Measurements from ENCODE around the gene KCNQ2. TPM values are rescaled to one million over a fixed set of nuclear protein-coding genes. Genes with fewer than 3 reads are reported as not detected.

Gene KCNQ2
- total RNA-seq, 2 donors from 2014 or later: 1.8 to 3.0 TPM

GRCh38 chr20:63371291-63371865 lies 101.1 kb downstream of the KCNQ2 start:
- TF ChIP-seq POLR2A (IDR thresholded peaks at IDR 0.05) (no peak), CTCF (IDR thresholded peaks at IDR 0.05) (no peak)
- Histone ChIP-seq H3K36me3 (replicated peaks in 1 of 2; ENCODE audit: insufficient read depth in 1 of 2, low read depth in 2 of 2) (no peaks in the 10 kb centered on the region), H3K4me1 (no peaks in the 10 kb centered on the region), H3K4me3 (no peak overlapping the region), H3K27me3 (peaks cover 0 to 3% of the 10 kb centered on the region in 2 donors), H3K27ac (no peak overlapping the region), H3K9me3 (no peaks in the 10 kb centered on the region)
- WGBS, 2 donors: 53 to 55% methylated on average over 23 to 28 of the region's 28 CpGs
- intact Hi-C loops (cut with DNase I): no loop called here
- ATAC-seq: no peak
- DNase-seq: no peak

- H3K9me3 ChIP-seq: no peaks in the 10 kb centered on the region
- no peak for ATAC-seq
- no peaks in the 10 kb centered on the region for H3K36me3 ChIP-seq (replicated peaks in 1 of 2; ENCODE audit: insufficient read depth in 1 of 2, low read depth in 2 of 2)
- H3K27ac ChIP-seq: no peak overlapping the region
- DNase-seq: no peak
- WGBS, 2 donors: 21 to 22% methylated on average over 15 to 21 of the region's 21 CpGs
- intact Hi-C loops (cut with DNase I): no loop called here
- H3K4me1 ChIP-seq: no peaks in the 10 kb centered on the region
- H3K4me3 ChIP-seq: no peak overlapping the region
- TF ChIP-seq CTCF (IDR thresholded peaks at IDR 0.05): no peak
- H3K27me3 ChIP-seq: no peaks in the 10 kb centered on the region
Measured at GRCh38 chr20:63370618-63371187, 101.8 kb downstream of the KCNQ2 start.

GRCh38 chr20:63369724-63370617 lies 102.5 kb downstream of the KCNQ2 start:
- Histone ChIP-seq H3K36me3 (replicated peaks in 1 of 2; ENCODE audit: insufficient read depth in 1 of 2, low read depth in 2 of 2) (no peaks in the 10 kb centered on the region), H3K27ac (no peak overlapping the region), H3K9me3 (no peaks in the 10 kb centered on the region), H3K27me3 (no peaks in the 10 kb centered on the region), H3K4me3 (no peak overlapping the region), H3K4me1 (no peaks in the 10 kb centered on the region)
- ATAC-seq (no peak), DNase-seq (no peak)
- TF ChIP-seq POLR2A (IDR thresholded peaks at IDR 0.05) (no peak), CTCF (IDR thresholded peaks at IDR 0.05) (no peak)
- intact Hi-C loops (cut with DNase I): no loop called here
- 46 to 47% methylated on average over 9 to 23 of the region's 24 CpGs for WGBS, 2 donors

GRCh38 chr20:63369024-63369530 lies 103.4 kb downstream of the KCNQ2 start:
- ATAC-seq: no peak
- Histone ChIP-seq H3K36me3 (replicated peaks in 1 of 2; ENCODE audit: insufficient read depth in 1 of 2, low read depth in 2 of 2) (no peaks in the 10 kb centered on the region), H3K9me3 (no peaks in the 10 kb centered on the region), H3K27me3 (no peaks in the 10 kb centered on the region), H3K27ac (no peak overlapping the region), H3K4me1 (no peaks in the 10 kb centered on the region), H3K4me3 (no peak overlapping the region)
- no peak for DNase-seq
- no peak for TF ChIP-seq POLR2A (IDR thresholded peaks at IDR 0.05)
- TF ChIP-seq CTCF (IDR thresholded peaks at IDR 0.05): peak in 1 of 7 experiments; percentile 19
- 69 to 72% methylated on average over 8 to 10 of the region's 10 CpGs for WGBS, 2 donors
- intact Hi-C loops (cut with DNase I): no loop called here
